Mesendoderm (in vitro differentiated cells): ENCODE results near the gene SNX6.
"Not testable (repeated sequence)": the region's sequence is repeated elsewhere in the genome, so short reads cannot be mapped to it uniquely, and the experiment has no call there.

Experiments used
- DNase-seq: peaks from one replicate; pipeline ENCODE4 v3.0.0; 2013
- H2AK5ac ChIP-seq: 2 replicates; pipeline ENCODE4 v1.6.1; 2013; ENCODE audit warnings: low read length, inconsistent platforms
- H2BK120ac ChIP-seq: 2 replicates; pipeline ENCODE4 v1.6.1; 2013; ENCODE audit warnings: low read depth, mild to moderate bottlenecking, low read length, moderate library complexity, mixed read lengths
- H2BK15ac ChIP-seq: replicated peaks from 2 replicates; pipeline ENCODE4 v1.6.1; 2013; ENCODE audit warnings: low read depth, mild to moderate bottlenecking, moderate library complexity
- H2BK5ac ChIP-seq: 2 replicates; pipeline ENCODE4 v1.6.1; 2013; ENCODE audit warnings: low read length, inconsistent platforms
- H3K18ac ChIP-seq: 2 replicates; pipeline ENCODE4 v1.6.1; 2013; ENCODE audit warnings: mild to moderate bottlenecking, low read length, mixed read lengths
- H3K23ac ChIP-seq: one replicate; pipeline ENCODE4 v1.6.1; 2013; ENCODE audit warnings: low read length
- H3K27ac ChIP-seq: 2 replicates; pipeline ENCODE4 v1.5.1; 2013; ENCODE audit warnings: low read depth, mild to moderate bottlenecking, inconsistent platforms, low read length, moderate library complexity
- H3K27me3 ChIP-seq: 2 replicates; pipeline ENCODE4 v1.6.1; 2013; ENCODE audit warnings: low read length, control low read depth, mild to moderate bottlenecking, inconsistent platforms; ENCODE audit not compliant: insufficient read depth, poor library complexity
- H3K36me3 ChIP-seq: 2 replicates; pipeline ENCODE4 v1.6.1; 2013; ENCODE audit warnings: low read length, inconsistent platforms; ENCODE audit not compliant: control insufficient read depth, insufficient read depth
- H3K4ac ChIP-seq: one replicate; pipeline ENCODE4 v1.6.1; 2013; ENCODE audit warnings: low read depth, mild to moderate bottlenecking, low read length, moderate library complexity
- H3K4me1 ChIP-seq: 2 replicates; pipeline ENCODE4 v1.6.1; 2013; ENCODE audit warnings: low read depth, low read length, inconsistent platforms; ENCODE audit not compliant: control insufficient read depth
- H3K4me2 ChIP-seq: 2 replicates; pipeline ENCODE4 v1.6.1; 2013; ENCODE audit warnings: low read length
- H3K4me3 ChIP-seq: 2 replicates; pipeline ENCODE4 v1.5.1; 2013; ENCODE audit warnings: mild to moderate bottlenecking, low read length
- H3K56ac ChIP-seq: one replicate; pipeline ENCODE4 v1.6.1; 2013; ENCODE audit warnings: low read length
- H3K79me1 ChIP-seq: 2 replicates; pipeline ENCODE4 v1.6.1; 2013; ENCODE audit warnings: low read length, inconsistent platforms
- H3K79me2 ChIP-seq: 2 replicates; pipeline ENCODE4 v1.6.1; 2013; ENCODE audit warnings: mild to moderate bottlenecking, low read length; ENCODE audit not compliant: control insufficient read depth, insufficient read depth
- H3K9ac ChIP-seq: 2 replicates; pipeline ENCODE4 v1.6.1; 2013; ENCODE audit warnings: low read length, inconsistent platforms
- H4K5ac ChIP-seq: one replicate; pipeline ENCODE4 v1.6.1; 2013; ENCODE audit warnings: low read length
- H4K8ac ChIP-seq: one replicate; pipeline ENCODE4 v1.6.1; 2013; ENCODE audit warnings: low read depth, mild to moderate bottlenecking, control low read depth, low read length, moderate library complexity
- WGBS: extraction: QIAGEN DNeasy Blood & Tissue Kit; methylation state at CpG from one replicate; pipeline ENCODE4 v1.1.7; 2013; ENCODE audit warnings: low lambda C conversion rate, missing lambda C conversion rate; ENCODE audit not compliant: insufficient coverage; ENCODE audit errors: extremely low coverage; 5-methylcytosine and 5-hydroxymethylcytosine counted together

SNX6 gene

GRCh38 chr14:34655959-34656358, 26.0 kb upstream of the SNX6 start:
- no peak overlapping the region for H3K9ac ChIP-seq
- H4K8ac ChIP-seq: no peak overlapping the region
- no CpG with 5 or more reads among the region's 1 CpG for WGBS
- H3K56ac ChIP-seq: no peak overlapping the region
- no peak overlapping the region for H3K27ac ChIP-seq
- no peak overlapping the region for H3K23ac ChIP-seq
- no peak overlapping the region for H3K4me3 ChIP-seq
- H2AK5ac ChIP-seq: no peak overlapping the region
- H2BK120ac ChIP-seq: no peak overlapping the region
- no peak overlapping the region for H3K4ac ChIP-seq
- no peaks in the 10 kb centered on the region for H3K36me3 ChIP-seq
- no peaks in the 10 kb centered on the region for H3K79me1 ChIP-seq
- no peak overlapping the region for H2BK5ac ChIP-seq
- H3K4me1 ChIP-seq: no peaks in the 10 kb centered on the region
- H2BK15ac ChIP-seq: no peak overlapping the region
- H3K79me2 ChIP-seq: no peaks in the 10 kb centered on the region
- H3K18ac ChIP-seq: no peak overlapping the region
- no peak for DNase-seq
- no peaks in the 10 kb centered on the region for H3K27me3 ChIP-seq
- H4K5ac ChIP-seq: no peak overlapping the region
- no peak overlapping the region for H3K4me2 ChIP-seq

- not testable (repeated sequence) for H3K79me2 ChIP-seq, H2BK15ac ChIP-seq, H3K4me2 ChIP-seq, H3K36me3 ChIP-seq, DNase-seq, H3K4ac ChIP-seq, H3K27me3 ChIP-seq, H3K18ac ChIP-seq, H3K4me3 ChIP-seq, H2BK120ac ChIP-seq, H4K5ac ChIP-seq, H3K9ac ChIP-seq, H4K8ac ChIP-seq, H3K23ac ChIP-seq, H3K4me1 ChIP-seq, H2BK5ac ChIP-seq, H2AK5ac ChIP-seq, H3K27ac ChIP-seq, H3K79me1 ChIP-seq, H3K56ac ChIP-seq
- WGBS: no CpG with 5 or more reads among the region's 2 CpGs
Observed at GRCh38 chr14:34653073-34653472, 23.1 kb upstream of the SNX6 start.

DNA sequence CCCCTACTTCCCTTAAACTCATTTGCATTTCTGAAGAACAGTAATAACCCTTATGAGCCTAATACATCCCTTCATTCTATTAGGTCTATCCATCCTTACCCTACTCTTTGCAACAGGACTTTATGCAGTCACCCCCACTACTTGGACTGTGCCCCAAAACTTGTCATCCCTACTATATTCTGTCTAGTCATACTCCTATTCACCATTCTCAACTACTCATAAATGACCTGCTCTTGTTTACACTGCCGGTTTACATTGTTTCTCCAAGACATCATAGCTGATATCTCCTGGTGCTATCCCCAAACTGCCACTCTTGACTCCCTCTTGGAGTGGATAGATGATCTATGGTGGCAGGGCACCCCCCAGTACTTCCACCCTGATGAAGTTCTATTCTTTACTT, 22.4 kb upstream of the SNX6 start:
- H4K8ac ChIP-seq, H3K79me2 ChIP-seq, H3K9ac ChIP-seq, H2BK120ac ChIP-seq, H3K27ac ChIP-seq, H3K4me1 ChIP-seq, H3K79me1 ChIP-seq, H2BK5ac ChIP-seq, H4K5ac ChIP-seq, H3K36me3 ChIP-seq, DNase-seq, H2BK15ac ChIP-seq, H2AK5ac ChIP-seq, H3K56ac ChIP-seq, H3K4me3 ChIP-seq, H3K4ac ChIP-seq, H3K23ac ChIP-seq, H3K27me3 ChIP-seq, H3K18ac ChIP-seq, H3K4me2 ChIP-seq: not testable (repeated sequence)
- WGBS: no CpG with 5 or more reads among the region's 1 CpG

DNA sequence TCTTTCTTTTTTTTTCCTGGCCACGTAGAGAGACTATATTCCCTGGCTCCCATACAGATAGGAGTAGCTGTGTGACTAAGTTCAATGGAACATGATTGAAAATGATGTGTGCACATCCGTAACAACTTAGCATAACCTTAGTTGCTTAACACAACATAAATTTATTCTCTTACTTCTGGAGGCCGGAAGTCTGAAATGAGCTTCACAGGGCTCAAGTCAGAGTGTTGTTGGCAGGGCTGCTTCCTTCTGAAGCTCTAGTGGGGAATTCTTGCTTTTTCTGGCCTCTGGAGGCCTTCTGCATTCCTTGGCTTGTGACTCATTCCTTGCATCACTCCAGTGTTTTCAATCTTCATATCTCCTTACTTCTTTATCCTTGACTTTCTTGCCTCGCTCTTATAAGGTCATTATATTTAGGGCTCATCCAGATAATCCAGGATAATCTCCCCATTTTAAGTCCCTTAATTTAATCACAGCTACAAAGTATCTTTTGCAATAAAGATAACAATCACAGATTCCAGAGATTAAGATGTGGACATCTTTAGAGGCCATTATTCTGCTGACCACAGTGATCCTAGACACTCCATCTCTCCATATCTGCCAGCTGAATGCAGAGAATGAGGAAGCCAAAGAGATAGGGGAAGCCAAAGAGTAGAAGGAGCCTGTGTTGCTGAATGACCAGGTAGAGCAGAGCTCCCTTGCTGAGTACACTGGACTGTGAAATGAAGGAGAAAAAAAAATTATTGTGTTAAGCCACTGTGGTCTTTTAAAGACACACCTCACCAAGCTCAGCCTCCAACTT, 21.0 kb upstream of the SNX6 start:
- H4K8ac ChIP-seq: peak overlapping the region; percentile 65
- no peak overlapping the region for H3K27ac ChIP-seq

DNA sequence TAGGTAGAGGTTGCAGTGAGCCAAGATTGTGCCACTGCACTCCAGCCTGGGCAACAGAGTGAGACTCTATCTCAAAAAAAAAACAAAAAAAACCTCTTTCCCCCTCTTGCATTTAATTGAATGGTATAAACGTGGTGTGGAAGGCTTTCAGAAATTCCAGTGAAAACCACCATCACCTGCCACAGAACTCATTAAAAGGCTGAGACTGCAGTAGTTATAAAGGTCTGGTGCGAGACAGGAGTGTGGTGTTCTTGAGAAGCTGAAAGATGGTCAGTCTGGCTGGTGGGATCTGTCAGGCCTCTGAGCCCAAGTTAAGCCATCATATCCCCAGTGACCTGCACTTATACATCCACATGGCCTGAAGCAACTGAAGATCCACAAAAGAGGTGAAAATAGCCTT, 20.1 kb upstream of the SNX6 start:
- not testable (repeated sequence) for H3K79me1 ChIP-seq, H3K36me3 ChIP-seq, H3K4me3 ChIP-seq, H3K27me3 ChIP-seq, H3K79me2 ChIP-seq, H4K5ac ChIP-seq, H2BK120ac ChIP-seq, H3K4me1 ChIP-seq, H3K23ac ChIP-seq, H3K27ac ChIP-seq, H3K56ac ChIP-seq, H2BK5ac ChIP-seq, H2BK15ac ChIP-seq, H3K4me2 ChIP-seq, H3K9ac ChIP-seq, DNase-seq, H4K8ac ChIP-seq, H2AK5ac ChIP-seq, H3K18ac ChIP-seq, H3K4ac ChIP-seq
- no CpG with 5 or more reads among the region's 2 CpGs for WGBS

More for the DNA sequence above, 21.0 kb upstream of the SNX6 start:
- H2BK5ac ChIP-seq: no peak overlapping the region
- H3K4ac ChIP-seq: no peak overlapping the region
- H3K9ac ChIP-seq: no peak overlapping the region
- H3K4me3 ChIP-seq: no peak overlapping the region
- H4K5ac ChIP-seq: no peak overlapping the region
- no peak overlapping the region for H2BK15ac ChIP-seq
- H3K4me2 ChIP-seq: no peak overlapping the region
- no CpG with 5 or more reads among the region's 4 CpGs for WGBS
- DNase-seq: peak; percentile 82
- H3K4me1 ChIP-seq: no peaks in the 10 kb centered on the region
- H2AK5ac ChIP-seq: no peak overlapping the region
- H3K18ac ChIP-seq: no peak overlapping the region
- no peak overlapping the region for H3K56ac ChIP-seq
- no peak overlapping the region for H2BK120ac ChIP-seq
- no peaks in the 10 kb centered on the region for H3K79me2 ChIP-seq
- no peaks in the 10 kb centered on the region for H3K27me3 ChIP-seq
- H3K79me1 ChIP-seq: no peaks in the 10 kb centered on the region
- no peak overlapping the region for H3K23ac ChIP-seq
- H3K36me3 ChIP-seq: no peaks in the 10 kb centered on the region

GRCh38 chr14:34649344-34649743, 19.4 kb upstream of the SNX6 start:
- Histone ChIP-seq H2BK15ac (peak overlapping the region; percentile 45), H2BK120ac (no peak overlapping the region), H3K36me3 (no peaks in the 10 kb centered on the region), H3K27me3 (no peaks in the 10 kb centered on the region), H3K27ac (no peak overlapping the region), H3K56ac (no peak overlapping the region), H3K4me3 (no peak overlapping the region), H3K4me2 (no peak overlapping the region), H2BK5ac (no peak overlapping the region), H3K79me1 (no peaks in the 10 kb centered on the region), H3K79me2 (no peaks in the 10 kb centered on the region), H3K9ac (no peak overlapping the region), H3K18ac (no peak overlapping the region), H2AK5ac (no peak overlapping the region), H4K8ac (no peak overlapping the region), H4K5ac (no peak overlapping the region), H3K4me1 (no peaks in the 10 kb centered on the region), H3K4ac (no peak overlapping the region), H3K23ac (no peak overlapping the region)
- no peak for DNase-seq
